Renal pelvis (tissue), 4 donors: ENCODE results near the gene CHERP. TPM values are rescaled to one million over a fixed set of nuclear protein-coding genes. Genes with fewer than 3 reads are reported as not detected.
"Not testable (repeated sequence)": the region's sequence is repeated elsewhere in the genome, so short reads cannot be mapped to it uniquely, and the experiment has no call there.

Source experiments
- DNase-seq: peaks from one replicate; pipeline ENCODE4 v3.0.0-alpha.2; 2013
- polyA plus RNA-seq, 3 donors: library from polyadenylated mRNA; unstranded; fragments of 120-200 nt; gene quantifications; one replicate each; pipeline ENCODE4 v1.2.1, GENCODE V29; 2013; ENCODE audit not compliant: insufficient read length in 3 of 3

Gene CHERP
- polyA plus RNA-seq, 3 donors, result 52.0 to 57.0 (median 52.7) TPM

DNA sequence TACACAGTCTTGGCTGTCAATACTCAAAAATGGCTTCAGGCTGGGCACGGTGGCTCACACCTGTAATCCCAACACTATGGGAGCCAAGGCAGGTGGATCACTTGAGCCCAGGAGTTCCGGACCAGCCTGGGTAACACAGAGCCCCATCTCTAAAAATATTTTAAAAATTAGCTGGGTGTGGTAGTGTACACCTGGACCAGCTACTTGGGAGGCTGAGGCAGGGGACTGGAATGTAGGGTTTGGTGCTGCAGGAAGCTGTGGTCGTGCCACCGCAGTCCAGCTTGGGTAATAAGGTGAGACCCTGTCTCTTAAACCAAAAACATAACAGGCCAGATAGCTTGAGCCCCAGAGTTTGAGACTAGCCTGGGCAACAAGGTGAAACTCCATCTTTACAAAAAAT lies 6.7 kb upstream of the CHERP start:
- DNase-seq, result no peak

DNA sequence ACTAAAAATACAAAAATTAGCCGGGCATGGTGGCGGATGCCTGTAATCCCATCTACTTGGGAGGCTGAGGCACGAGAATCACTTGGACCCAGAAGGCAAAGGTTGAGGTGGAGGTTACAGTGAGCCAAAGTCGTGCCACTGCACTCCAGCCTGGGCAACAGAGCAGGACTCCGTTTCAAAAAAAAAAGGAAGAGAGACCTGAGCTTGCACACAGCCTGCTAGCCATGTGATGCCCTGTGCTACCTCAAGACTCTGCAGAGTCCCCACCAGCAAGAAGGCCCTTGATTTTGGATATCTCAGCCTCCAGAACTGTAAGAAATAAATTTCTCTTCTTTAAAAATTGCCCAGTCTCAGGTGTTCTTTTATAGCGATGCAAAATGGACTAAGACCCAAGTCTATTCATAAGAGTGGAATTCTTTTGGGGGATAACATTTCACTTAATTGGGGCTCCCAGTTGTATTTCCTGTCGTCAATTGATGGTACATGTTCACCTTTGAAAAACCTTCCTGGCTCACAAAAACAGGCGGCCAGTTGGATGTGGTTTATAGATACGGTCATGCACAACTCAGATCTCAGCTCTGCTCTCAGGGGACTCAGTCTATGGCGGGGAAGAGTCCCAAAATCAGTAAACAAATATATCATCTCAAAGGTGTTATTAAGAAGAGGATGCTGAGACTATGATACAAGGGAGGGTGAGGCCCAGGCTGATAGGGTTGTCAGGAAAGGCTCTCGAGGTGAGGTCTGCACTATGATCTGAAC lies 2.4 kb upstream of the CHERP start:
- no peak for DNase-seq

- DNase-seq, result not testable (repeated sequence)
Observed at GRCh38 chr19:16543734-16544133, 1.5 kb upstream of the CHERP start.

DNA sequence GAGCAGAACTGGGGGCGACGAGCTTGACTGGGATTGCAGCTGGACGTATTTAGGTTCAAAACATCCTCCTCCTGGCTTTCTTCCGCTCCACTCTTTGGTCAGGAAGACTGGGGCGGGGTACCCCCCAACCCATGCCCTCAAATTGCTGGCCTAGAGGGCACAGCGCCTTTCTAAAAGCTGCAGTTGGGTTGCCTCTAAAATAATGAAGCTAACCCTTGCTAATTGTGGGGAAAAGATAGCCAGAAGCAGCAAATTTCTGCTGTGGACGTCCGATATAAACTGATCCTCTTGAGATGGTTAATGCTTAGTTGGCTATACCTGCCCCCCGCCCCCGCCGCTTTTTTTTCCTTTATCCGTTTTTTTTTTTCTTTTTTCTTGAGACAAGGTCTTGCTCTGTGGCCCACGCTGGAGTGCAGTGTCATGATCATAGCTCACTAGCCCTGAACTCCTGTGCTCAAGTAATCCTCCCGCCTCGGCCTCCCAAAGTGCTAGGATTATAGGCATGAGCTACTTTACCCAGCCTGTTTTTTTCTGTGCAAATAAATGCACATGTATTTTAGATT lies 754 bp upstream of the CHERP start:
- no peak for DNase-seq

GRCh38 chr19:16541526-16542044 lies 652 bp downstream of the CHERP start:
- DNase-seq, result no peak

DNA sequence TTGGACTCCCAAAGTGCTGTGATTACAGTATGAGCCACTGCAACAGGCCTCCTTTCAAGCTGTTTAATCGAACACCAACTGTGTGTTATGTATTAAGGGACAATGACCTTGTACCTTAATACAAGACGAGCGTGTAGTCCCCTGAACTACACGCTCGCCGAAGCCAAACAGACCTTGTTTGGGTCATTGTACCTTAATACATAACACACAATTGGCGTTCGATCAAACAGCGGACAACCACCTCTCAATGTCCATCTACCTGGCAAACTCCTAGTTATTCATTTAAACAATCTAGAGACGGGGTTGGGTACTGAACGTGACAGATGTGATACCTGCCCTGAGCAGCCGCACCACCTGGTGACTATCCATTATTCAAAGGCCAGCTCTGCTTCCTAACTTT lies 1.3 kb downstream of the CHERP start:
- DNase-seq, result no peak

DNA sequence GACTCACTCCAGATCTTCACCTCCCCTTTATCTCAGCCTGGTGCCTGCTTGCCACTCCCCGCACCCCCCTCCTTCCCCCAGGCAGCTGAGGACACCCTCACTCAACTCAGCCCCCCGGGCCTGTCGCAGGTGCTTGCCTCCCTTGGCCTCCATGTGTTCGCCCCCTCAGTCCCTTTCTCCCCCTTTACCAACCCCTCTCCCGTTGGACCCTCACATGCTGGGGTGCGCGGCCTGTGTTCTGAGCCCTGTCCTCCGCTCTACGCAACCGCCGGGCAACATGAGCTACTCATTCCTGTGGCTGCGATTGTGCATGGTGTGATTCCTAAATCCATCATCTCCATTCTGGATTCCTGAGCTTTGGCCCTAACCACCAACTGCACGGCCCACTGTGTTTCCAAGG lies 5.1 kb downstream of the CHERP start:
- DNase-seq, result no peak

DNA sequence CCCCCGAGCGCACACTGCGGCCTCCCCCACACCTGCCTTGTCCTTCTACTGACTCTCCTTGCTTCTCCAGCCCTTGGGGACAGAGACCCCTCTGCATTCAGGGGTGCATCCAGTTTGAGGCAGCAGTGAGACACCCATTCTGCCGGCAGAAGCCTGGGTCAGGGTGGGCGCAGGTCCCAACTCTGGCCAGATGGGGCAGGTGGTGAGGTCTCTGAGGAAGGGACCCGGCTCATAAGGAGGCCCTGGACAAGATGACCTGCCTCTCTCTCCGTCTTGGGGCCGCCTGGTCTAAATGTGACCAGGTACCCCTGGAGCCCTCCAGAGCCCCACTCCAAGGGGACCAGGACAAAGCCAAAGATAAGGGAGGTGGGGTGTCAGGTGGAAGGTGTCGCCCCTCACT lies 6.1 kb downstream of the CHERP start:
- no peak for DNase-seq

- DNase-seq, result no peak
Observed at GRCh38 chr19:16535381-16535780, 6.9 kb downstream of the CHERP start.

GRCh38 chr19:16532440-16533234 lies 9.6 kb downstream of the CHERP start:
- no peak for DNase-seq

DNA sequence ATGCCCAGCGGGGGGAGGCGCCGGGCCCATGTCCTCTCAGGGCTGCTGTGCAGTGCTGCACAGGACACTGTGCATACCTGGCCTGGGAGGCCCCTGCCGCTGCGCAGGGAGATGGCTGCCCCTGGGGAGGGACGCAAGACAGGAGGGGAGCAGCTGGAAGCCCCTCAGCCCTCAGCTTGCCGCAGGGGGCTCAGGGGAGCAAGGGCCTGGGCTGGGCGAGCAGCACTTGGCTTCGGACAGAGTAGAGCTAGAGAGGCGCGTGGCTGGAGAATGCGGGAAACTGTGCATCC lies 10.9 kb downstream of the CHERP start:
- no peak for DNase-seq

DNA sequence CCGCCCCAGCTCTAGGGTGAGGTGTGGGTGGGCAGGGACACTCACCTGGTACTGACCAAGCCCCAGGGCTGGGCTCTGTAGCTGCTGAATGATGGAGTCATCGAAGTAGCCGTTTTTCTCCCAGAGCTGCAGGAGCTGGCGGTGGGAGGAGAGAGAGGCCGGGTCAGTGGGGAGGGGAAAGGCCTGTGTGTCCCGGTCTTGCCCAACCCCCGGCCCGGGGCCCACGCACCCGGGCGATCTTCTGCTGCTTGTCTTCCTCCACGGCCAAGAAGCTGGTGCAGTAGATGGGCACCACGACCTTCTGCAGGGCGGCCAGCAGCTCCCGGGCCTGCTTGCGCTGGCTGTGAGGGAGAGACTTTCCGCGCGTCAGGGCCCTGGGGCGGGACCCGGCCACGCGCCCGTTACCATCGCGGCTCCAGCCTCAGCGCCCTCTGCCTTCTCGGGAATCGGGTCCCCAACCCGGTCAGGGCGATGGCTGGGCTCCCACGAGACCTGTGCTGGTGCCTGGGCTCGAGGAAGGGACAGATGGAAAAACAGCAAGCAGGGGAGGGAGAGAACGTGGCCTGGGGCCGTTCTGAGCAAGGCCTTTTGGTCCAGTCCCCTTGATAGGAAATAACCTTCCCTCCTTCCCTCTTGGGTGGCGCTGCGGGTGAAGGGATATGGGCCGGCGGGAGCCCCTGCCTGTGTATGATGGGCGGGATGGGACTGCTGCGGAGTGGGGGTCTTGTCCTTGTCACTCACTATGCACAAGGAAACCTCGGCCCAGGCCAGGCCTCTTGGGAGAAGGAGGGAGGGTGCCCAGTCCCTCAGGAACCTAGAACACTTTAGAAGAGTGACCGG lies 11.5 kb downstream of the CHERP start:
- DNase-seq, result no peak

- DNase-seq, result no peak
Observed at GRCh38 chr19:16529466-16530144, 12.6 kb downstream of the CHERP start.

- no peak for DNase-seq
Observed at GRCh38 chr19:16527971-16528521, 14.2 kb downstream of the CHERP start.

DNA sequence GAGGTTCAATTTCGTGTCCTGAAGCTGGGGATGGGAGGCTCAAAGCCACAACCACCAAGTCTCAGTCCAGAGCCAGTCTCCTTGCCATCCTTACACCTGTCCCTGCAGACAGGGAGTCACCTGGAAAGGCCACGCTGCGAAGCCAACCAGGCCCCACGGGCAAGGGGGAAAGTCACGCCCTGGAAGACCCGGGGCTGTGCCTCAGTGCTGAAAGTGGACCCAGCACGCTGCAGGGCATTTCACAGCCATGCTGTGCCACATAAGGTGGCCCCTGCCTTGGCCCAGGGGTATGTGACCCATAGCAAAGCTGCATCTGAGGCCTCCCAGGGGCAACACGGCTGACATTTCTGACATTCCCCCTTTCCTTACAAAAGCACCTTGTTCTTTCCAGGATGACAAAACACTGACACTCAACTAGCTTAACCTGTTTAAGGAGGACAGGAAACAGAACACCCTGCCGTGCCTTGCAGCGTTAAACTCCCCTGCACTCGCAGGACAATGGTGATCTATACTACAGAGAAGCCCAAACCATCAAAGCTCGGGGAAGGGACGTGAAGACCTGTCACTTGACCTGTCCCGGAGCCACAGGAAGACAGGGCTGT lies 14.8 kb downstream of the CHERP start:
- no peak for DNase-seq

DNA sequence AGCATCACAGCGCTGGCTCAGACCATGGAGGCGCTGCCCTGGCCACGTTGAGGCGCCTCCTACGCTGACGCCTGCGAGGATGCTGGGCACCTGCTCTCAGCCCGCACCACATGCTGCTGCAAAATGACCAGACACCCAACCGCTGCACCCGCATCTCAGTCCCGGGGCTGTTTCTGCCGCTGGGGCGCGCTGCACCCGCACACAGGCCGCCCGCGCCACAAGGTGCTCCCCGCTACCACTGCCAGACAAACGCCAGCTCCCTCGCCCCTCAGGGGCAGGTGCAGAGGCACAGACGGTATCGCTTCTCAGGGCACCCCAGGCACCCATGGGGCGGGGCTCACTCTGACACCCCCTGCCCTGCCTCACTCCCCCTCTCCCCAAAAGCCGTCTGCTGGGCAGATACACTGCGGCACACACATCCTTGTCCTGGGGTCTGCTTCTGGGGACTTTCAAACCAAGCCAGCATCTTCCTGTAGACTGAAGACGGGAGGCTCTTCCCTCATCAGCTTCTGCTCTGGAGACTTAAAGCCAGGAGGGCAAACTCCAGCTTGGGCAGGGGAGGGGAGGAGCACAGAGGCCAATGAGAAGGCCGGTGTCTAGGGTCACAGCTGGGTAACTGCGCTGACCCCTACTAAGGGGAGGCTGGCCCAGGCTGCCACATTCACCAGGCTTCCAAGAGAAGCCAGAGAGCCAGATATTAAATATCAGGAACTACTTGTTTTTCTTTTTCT lies 16.3 kb downstream of the CHERP start:
- no peak for DNase-seq

DNA sequence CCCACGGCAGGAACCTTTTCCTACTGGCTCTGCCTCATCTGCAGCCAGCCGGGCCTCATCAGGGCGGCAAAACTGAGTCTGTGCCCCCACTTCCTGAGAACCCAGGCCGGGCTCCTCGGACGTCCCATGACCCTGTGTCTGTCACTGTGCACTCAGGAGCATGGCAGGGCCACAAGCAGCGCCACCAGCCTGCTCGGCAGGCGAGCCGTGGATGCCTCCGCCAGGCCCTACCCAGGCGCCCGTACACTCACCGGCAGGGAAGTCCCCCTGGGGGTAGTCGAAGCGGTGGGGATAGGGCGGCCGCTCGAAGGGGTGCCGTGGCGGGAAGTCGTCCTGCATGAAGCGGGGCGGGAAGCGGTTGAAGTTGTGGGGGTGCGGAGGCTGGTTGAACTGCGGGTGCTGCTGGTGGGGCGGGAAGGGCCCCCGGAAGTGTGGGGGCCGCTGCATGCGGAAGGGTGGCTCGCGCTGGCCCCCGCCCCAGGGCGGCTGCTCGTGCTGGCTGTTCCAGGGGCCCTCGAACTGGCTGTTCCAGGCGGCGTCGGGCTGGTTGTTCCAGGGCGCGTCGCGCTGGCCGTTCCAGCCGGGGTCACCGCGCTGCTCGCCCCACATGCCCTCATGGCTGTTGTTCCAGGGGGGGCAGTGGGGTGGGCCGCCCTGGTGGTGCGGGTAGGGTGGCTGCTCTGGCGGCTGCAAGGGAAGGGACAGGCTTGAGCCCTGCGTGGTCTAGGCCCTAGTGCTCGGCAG lies 17.1 kb downstream of the CHERP start:
- DNase-seq, result no peak

GRCh38 chr19:16522559-16523377 lies 19.5 kb downstream of the CHERP start:
- DNase-seq, result no peak
